Smooth muscle cell (in vitro differentiated cells): ENCODE results near the gene RNF223. TPM values are rescaled to one million over a fixed set of nuclear protein-coding genes. Genes with fewer than 3 reads are reported as not detected.

Experiments
- DNase-seq: peaks from one replicate; lab custom pipeline; 2025; ENCODE audit not compliant: unreplicated experiment; lab: John Stamatoyannopoulos, UW
- H2AFZ ChIP-seq: fragments of 200-600 bp; sonication (generic); 2 replicates; pipeline ENCODE4 v1.6.0; 2016; ENCODE audit warnings: antibody characterized with exemption, low read depth, mild to moderate bottlenecking
- H3F3A ChIP-seq: fragments of 200-600 bp; sonication (generic); 2 replicates; pipeline ENCODE4 v1.6.0; 2017; ENCODE audit warnings: antibody characterized with exemption, low read depth
- H3K27ac ChIP-seq: fragments of 200-600 bp; sonication (generic); 2 replicates; pipeline ENCODE4 v1.5.1; 2016; ENCODE audit warnings: low read depth, mild to moderate bottlenecking
- H3K27me3 ChIP-seq: fragments of 200-600 bp; sonication (generic); 2 replicates; pipeline ENCODE4 v1.6.1; 2016; ENCODE audit warnings: low read depth, mild to moderate bottlenecking
- H3K36me3 ChIP-seq: fragments of 200-600 bp; sonication (generic); 2 replicates; pipeline ENCODE4 v1.5.1; 2016; ENCODE audit warnings: low read depth
- H3K4me1 ChIP-seq: fragments of 200-600 bp; sonication (generic); 2 replicates; pipeline ENCODE4 v1.5.1; 2016; ENCODE audit warnings: low read depth
- H3K4me2 ChIP-seq: fragments of 200-600 bp; sonication (generic); 2 replicates; pipeline ENCODE4 v1.6.0; 2016; ENCODE audit warnings: mild to moderate bottlenecking
- H3K4me3 ChIP-seq: fragments of 200-600 bp; sonication (generic); 2 replicates; pipeline ENCODE4 v1.5.1; 2016; ENCODE audit warnings: mild to moderate bottlenecking
- H3K79me2 ChIP-seq: fragments of 200-600 bp; sonication (generic); 2 replicates; pipeline ENCODE4 v1.6.0; 2016; ENCODE audit warnings: low read depth, mild to moderate bottlenecking
- H3K9ac ChIP-seq: fragments of 200-600 bp; sonication (generic); 2 replicates; pipeline ENCODE4 v1.6.0; 2016; ENCODE audit warnings: low read depth
- H3K9me3 ChIP-seq: fragments of 200-600 bp; sonication (generic); replicated peaks from 2 replicates; pipeline ENCODE4 v1.5.1; 2016; ENCODE audit warnings: low read depth
- H4K20me1 ChIP-seq: fragments of 200-600 bp; sonication (generic); 2 replicates; pipeline ENCODE4 v1.6.0; 2016; ENCODE audit warnings: low read depth
- CTCF ChIP-seq: fragments of 200-600 bp; sonication (generic); IDR thresholded peaks from 2 replicates; pipeline ENCODE4 v1.5.1; 2017; ENCODE audit warnings: borderline replicate concordance, mild to moderate bottlenecking, antibody characterized with exemption; ENCODE audit not compliant: insufficient read depth, poor library complexity, severe bottlenecking
- WGBS: methylation state at CpG from one replicate; pipeline ENCODE4 v1.1.7; 2016; ENCODE audit warnings: low lambda C conversion rate; 5-methylcytosine and 5-hydroxymethylcytosine counted together
- polyA plus RNA-seq: library from polyadenylated mRNA; unstranded; fragments of >200 nt; fragmentation: Nextera tagmentation; extraction: Ambion mirVana; gene quantifications from 2 replicates; pipeline ENCODE4 v1.2.1, GENCODE V29; 2016
- total RNA-seq: library from RNA; depleted of rRNA; stranded (reverse); fragments of >200 nt; gene quantifications from 2 replicates; pipeline ENCODE4 v1.2.3, GENCODE V29; 2014

RNF223 gene
- total RNA-seq (0.81 and 4.3 TPM in 2 replicates), polyA plus RNA-seq (1.6 and 1.9 TPM in 2 replicates)

GRCh38 chr1:1073743-1074587 is at the start of gene RNF223:
RNF223 (minus strand) TSS chr1:1074306; CDS start chr1:1072566, 1,740 bp downstream.
- H3F3A ChIP-seq = no peaks in the 10 kb centered on the region
- no peaks in the 10 kb centered on the region for H3K36me3 ChIP-seq
- 70% methylated on average over 31 of the region's 35 CpGs for WGBS
- H3K4me2 ChIP-seq = no peak within 1 kb of the TSS
- no peak for TF ChIP-seq CTCF
- no peak within 1 kb of the TSS for H3K4me3 ChIP-seq
- H3K27ac ChIP-seq = peak within 1 kb of the TSS; percentile 52
- H3K4me1 ChIP-seq = peaks cover 8% of the 10 kb centered on the region
- H3K9ac ChIP-seq = no peak within 1 kb of the TSS
- no peak within 1 kb of the TSS for H2AFZ ChIP-seq
- no peaks in the 10 kb centered on the region for H3K79me2 ChIP-seq
- no peak for DNase-seq
- no peaks in the 10 kb centered on the region for H3K27me3 ChIP-seq
- H3K9me3 ChIP-seq = no peaks in the 10 kb centered on the region
- no peaks in the 10 kb centered on the region for H4K20me1 ChIP-seq

GRCh38 chr1:1122981-1123480 is 48.9 kb upstream of the RNF223 start:
- H3K79me2 ChIP-seq = no peaks in the 10 kb centered on the region
- no peak for DNase-seq
- H3K9me3 ChIP-seq = no peaks in the 10 kb centered on the region
- TF ChIP-seq CTCF = no peak
- no peaks in the 10 kb centered on the region for H4K20me1 ChIP-seq
- H3K9ac ChIP-seq = no peak overlapping the region
- no peaks in the 10 kb centered on the region for H3K27me3 ChIP-seq
- no peak overlapping the region for H2AFZ ChIP-seq
- no peaks in the 10 kb centered on the region for H3F3A ChIP-seq
- H3K27ac ChIP-seq = no peak overlapping the region
- H3K4me3 ChIP-seq = no peak overlapping the region
- no peaks in the 10 kb centered on the region for H3K4me1 ChIP-seq
- no peaks in the 10 kb centered on the region for H3K36me3 ChIP-seq
- whole genome bisulfite sequencing = 69% methylated on average over 18 of the region's 18 CpGs
- H3K4me2 ChIP-seq = no peak overlapping the region

- Histone ChIP-seq H3K27ac (no peak overlapping the region), H3K79me2 (no peaks in the 10 kb centered on the region), H3F3A (no peaks in the 10 kb centered on the region), H4K20me1 (no peaks in the 10 kb centered on the region), H3K4me1 (no peaks in the 10 kb centered on the region), H2AFZ (peak overlapping the region; percentile 79), H3K27me3 (no peaks in the 10 kb centered on the region), H3K9me3 (no peaks in the 10 kb centered on the region), H3K4me3 (peak overlapping the region; percentile 28), H3K9ac (no peak overlapping the region), H3K36me3 (no peaks in the 10 kb centered on the region), H3K4me2 (peak overlapping the region; percentile 79)
- TF ChIP-seq CTCF = peak; percentile 76
- DNase-seq = peak; percentile 51
- WGBS = 41% methylated on average over 27 of the region's 39 CpGs
Measured at GRCh38 chr1:1122078-1122811, 48.1 kb upstream of the RNF223 start.
